LNCAP (cell line): ENCODE data around the gene HOXA5.

Experiments
- CTCF ChIP-seq: fragments of 450-650 bp; IDR thresholded peaks from 2 replicates; pipeline ENCODE4 v1.5.1; 2017; ENCODE audit warnings: mild to moderate bottlenecking

HOXA5 gene

DNA sequence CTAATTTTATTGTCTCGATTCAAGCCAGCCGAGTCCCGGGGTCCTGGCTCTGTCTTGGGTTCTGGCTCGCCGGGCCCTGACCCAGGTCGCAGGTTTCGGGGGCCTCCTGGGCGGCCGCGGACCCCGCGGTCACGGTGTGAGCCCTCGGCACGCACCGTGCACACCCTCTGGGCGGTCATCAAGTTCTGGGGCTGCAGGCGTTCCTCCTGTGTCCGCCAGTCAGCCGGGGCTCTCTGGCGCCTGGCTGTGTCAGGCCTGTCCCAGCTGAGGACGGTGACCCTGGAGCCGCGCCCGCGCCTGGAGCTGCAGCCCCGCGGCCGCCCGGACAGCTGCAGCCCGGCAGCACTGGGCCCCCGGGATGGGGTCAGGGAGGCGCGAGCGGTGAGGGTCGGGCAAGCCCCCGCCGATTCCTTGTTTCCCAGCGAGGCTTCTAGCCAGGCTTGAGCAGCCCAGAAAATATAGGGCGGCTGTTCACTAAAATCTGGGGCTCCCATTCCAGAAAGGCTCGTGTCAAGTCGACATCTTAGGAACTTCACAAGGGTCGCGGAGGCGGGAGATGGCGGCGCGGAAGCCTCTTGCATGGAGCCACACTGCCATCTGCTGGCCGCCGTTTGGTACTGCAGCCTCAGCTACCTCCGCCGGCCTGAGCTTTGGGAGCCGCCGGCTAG, 17.2 kb upstream of the HOXA5 start:
- TF ChIP-seq CTCF: peak; percentile 99

- no peak for TF ChIP-seq CTCF
Observed at GRCh38 chr7:27160145-27160545, 16.7 kb upstream of the HOXA5 start.

DNA sequence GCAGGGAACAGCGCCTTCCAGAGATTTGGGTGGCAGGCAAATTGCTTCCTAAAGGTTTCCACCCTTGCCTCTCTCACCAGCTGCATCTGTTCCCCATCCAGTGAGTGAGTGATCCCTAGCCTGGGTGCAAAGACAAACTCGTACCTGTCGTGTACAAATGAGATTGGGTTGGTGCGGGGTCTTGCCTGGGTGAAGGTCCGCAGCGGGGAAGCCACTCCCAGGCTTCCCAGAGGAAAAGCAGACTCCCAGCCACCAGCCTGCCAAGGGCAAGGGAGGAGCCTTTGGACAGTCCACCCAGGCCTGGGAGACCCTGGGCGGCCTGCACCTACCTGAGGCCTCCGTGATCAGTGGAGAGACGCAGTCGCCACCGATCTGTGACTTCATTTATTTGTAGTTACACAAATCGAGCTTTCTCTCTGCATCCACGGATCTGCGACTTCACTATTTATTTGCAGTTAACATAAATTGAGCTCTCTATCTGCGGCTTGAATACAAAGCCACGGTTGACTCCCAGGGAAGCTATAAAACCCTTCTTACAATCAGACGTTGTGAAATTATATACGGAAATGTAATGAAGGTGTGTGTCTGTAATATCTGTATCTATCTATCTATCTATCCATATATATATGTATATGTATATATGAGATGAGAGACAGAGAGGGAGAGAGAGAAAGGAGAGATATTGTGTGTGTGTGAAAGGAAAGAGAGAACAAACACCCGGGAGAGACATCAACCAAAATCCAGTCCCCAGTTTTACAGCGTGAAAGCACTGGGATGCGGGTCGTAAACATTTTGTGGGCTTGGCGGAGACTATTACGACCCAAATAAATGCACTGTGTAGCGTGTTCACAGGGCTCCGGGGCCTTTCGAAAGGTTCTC, 16.0 kb upstream of the HOXA5 start:
- TF ChIP-seq CTCF: no peak

GRCh38 chr7:27158436-27159265, 15.2 kb upstream of the HOXA5 start:
- no peak for TF ChIP-seq CTCF

- no peak for TF ChIP-seq CTCF
Observed at GRCh38 chr7:27157702-27158431, 14.4 kb upstream of the HOXA5 start.

DNA sequence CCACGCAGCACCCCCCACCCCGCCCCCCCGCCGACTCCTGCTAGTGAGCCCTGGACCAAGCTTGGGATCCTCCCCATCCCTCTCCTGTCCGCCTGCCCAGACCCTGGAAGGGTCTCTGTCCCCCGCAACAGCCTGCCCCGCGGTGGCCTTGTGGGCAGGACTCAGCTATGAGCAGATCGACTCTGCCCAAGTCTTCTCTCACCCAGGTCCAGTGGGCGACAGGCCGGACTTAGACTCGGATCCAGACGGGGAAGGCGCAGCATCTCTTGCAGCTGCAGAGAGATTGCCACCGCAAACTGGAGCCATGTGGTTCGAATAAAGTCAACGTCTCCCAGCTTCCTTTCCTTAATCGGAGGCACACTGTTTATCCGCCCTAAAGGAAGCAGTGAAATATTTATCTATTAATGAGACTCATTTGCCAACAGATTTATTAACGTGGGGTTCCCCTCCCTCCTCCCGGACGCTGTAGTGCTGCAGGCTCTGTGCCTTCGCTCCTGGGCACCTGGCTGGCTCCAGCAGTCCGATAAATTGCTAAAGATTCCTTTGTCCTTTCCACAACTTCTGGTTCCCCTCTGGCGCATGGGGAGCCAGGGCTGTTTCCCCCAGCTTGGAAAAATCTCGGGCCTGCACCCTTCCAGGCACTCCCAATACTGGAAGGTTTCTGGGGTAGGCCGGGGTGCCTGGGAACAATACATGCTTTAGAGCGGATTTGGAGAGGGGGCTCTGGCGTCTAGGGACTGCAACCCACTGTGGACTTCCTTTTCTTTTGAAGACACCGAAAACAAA, 13.6 kb upstream of the HOXA5 start:
- no peak for TF ChIP-seq CTCF
